Renal pelvis (tissue), 4 donors: ENCODE results near the gene FAM114A2. TPM values are rescaled to one million over a fixed set of nuclear protein-coding genes. Genes with fewer than 3 reads are reported as not detected.

Experiments used
- DNase-seq: peaks from one replicate; pipeline ENCODE4 v3.0.0-alpha.2; 2013
- polyA plus RNA-seq, 3 donors: library from polyadenylated mRNA; unstranded; fragments of 120-200 nt; gene quantifications; one replicate each; pipeline ENCODE4 v1.2.1, GENCODE V29; 2013; ENCODE audit not compliant: insufficient read length in 3 of 3

Gene FAM114A2
- polyA plus RNA-seq, 3 donors, result 32.0 to 35.6 (median 33.2) TPM

GRCh38 chr5:153953411-153953810 lies 85.3 kb downstream of the FAM114A2 start:
- no peak for DNase-seq

GRCh38 chr5:153952893-153953292 lies 85.8 kb downstream of the FAM114A2 start:
- no peak for DNase-seq

GRCh38 chr5:153952057-153952456 lies 86.7 kb downstream of the FAM114A2 start:
- no peak for DNase-seq

- DNase-seq, result no peak
Observed at GRCh38 chr5:153941265-153941664, 97.4 kb downstream of the FAM114A2 start.

Other genes starting within 250 kb of the FAM114A2 start
- 10 to 100 TPM; 42.2 to 48.7 (median 44.1) TPM for gene MFAP3, start 57 bp upstream of the FAM114A2 start, polyA plus RNA-seq
- gene GALNT10, start 151.8 kb upstream of the FAM114A2 start, polyA plus RNA-seq, result 10 to 100 TPM; 24.3 to 28.7 (median 26.6) TPM